Upper lobe of left lung (tissue), 4 donors: ENCODE results near the gene EXOC2.

ENCODE experiments used
- CTCF ChIP-seq, 6 experiments: fragments of 450-650 bp in 4 of 6; fragments of 200-600 bp in 2 of 6; sonication (generic) in 2 of 6; IDR thresholded peaks; one replicate each; pipeline ENCODE4 v1.5.1; 2016 to 2019; ENCODE audit warnings: antibody characterized with exemption in 6 of 6
- EP300 ChIP-seq, 4 donors: sonication (generic); formaldehyde crosslinking; IDR thresholded peaks; one replicate each; pipeline ENCODE4 v1.5.1; 2017; ENCODE audit warnings: antibody characterized with exemption in 4 of 4, control low read depth in 2 of 4
- POLR2A ChIP-seq, 4 donors: fragments of 450-650 bp; IDR thresholded peaks; one replicate each; pipeline ENCODE4 v1.5.1; 2016 to 2017; ENCODE audit warnings: antibody characterized with exemption in 4 of 4, mild to moderate bottlenecking in 2 of 4
- POLR2AphosphoS5 ChIP-seq, 2 donors: sonication (generic); formaldehyde crosslinking; IDR thresholded peaks; one replicate each; pipeline ENCODE4 v1.5.1; 2017; ENCODE audit warnings: antibody characterized with exemption in 2 of 2

GRCh38 chr6:636488-636887 lies 56.5 kb downstream of the EXOC2 start:
- no peak for TF ChIP-seq POLR2A (IDR thresholded peaks at IDR 0.05)
- TF ChIP-seq CTCF (IDR thresholded peaks at IDR 0.05), result no peak
- TF ChIP-seq POLR2AphosphoS5 (IDR thresholded peaks at IDR 0.05), result no peak
- no peak for TF ChIP-seq EP300 (IDR thresholded peaks at IDR 0.05)
